ENCODE results near the gene RESP18. TPM values are rescaled to one million over a fixed set of nuclear protein-coding genes. Genes with fewer than 3 reads are reported as not detected.

Gene RESP18
- total RNA-seq, 1 donor from 2014 or later: not detected

Small RNA genes lying within 50 kb of the gene (small RNA-seq; reads per million reads assigned to genes)
- gene AC053503.3 (ENCODE audit: low replicate concordance): not detected
- 0.07 reads per million for gene MIR153-1 (ENCODE audit: low replicate concordance)

Other genes starting within 250 kb of the RESP18 start
- gene NHEJ1, start 171.9 kb downstream of the RESP18 start, total RNA-seq: 10.7 TPM
- 1.5 TPM for gene SLC23A3, start 162.7 kb downstream of the RESP18 start, total RNA-seq
- gene CNPPD1, start 155.8 kb downstream of the RESP18 start, total RNA-seq: 24.1 TPM
- gene RETREG2, start 154.5 kb downstream of the RESP18 start, total RNA-seq: 31.2 TPM
- 14.1 TPM for gene ZFAND2B, start 126.0 kb downstream of the RESP18 start, total RNA-seq
- gene ABCB6, start 113.8 kb downstream of the RESP18 start, total RNA-seq: 23.8 TPM
- 24.7 TPM for gene ATG9A, start 103.1 kb downstream of the RESP18 start, total RNA-seq
- gene ANKZF1, start 102.9 kb downstream of the RESP18 start, total RNA-seq: 41.6 TPM
- gene GLB1L, start 87.3 kb downstream of the RESP18 start, total RNA-seq: 6.8 TPM
- 8.2 TPM for gene STK16, start 87.3 kb downstream of the RESP18 start, total RNA-seq
- gene TUBA4B, start 79.5 kb downstream of the RESP18 start, total RNA-seq: not detected
- 35.7 TPM for gene TUBA4A, start 78.8 kb downstream of the RESP18 start, total RNA-seq
- gene DNAJB2, start 53.4 kb downstream of the RESP18 start, total RNA-seq: 46.7 TPM
- not detected for gene PTPRN, start 23.3 kb downstream of the RESP18 start, total RNA-seq
- gene DNPEP, start 55.2 kb upstream of the RESP18 start, total RNA-seq: 42.4 TPM
- gene DES, start 85.6 kb upstream of the RESP18 start, total RNA-seq: 318 TPM
- gene SPEG, start 102.1 kb upstream of the RESP18 start, total RNA-seq: 10.5 TPM
- gene GMPPA, start 166.1 kb upstream of the RESP18 start, total RNA-seq: 21.8 TPM
- 0.49 TPM for gene ASIC4, start 181.7 kb upstream of the RESP18 start, total RNA-seq
- gene CHPF, start 211.1 kb upstream of the RESP18 start, total RNA-seq: 35.9 TPM
- gene TMEM198, start 211.3 kb upstream of the RESP18 start, total RNA-seq: 0.99 TPM
- 47.0 TPM for gene OBSL1, start 238.8 kb upstream of the RESP18 start, total RNA-seq
- gene INHA, start 239.6 kb upstream of the RESP18 start, total RNA-seq: 0.10 TPM

All from skin of body (tissue), 2 donors.